ENCODE measurements around the gene XYLT2. TPM values are rescaled to one million over a fixed set of nuclear protein-coding genes. Genes with fewer than 3 reads are reported as not detected.
A peak's percentile ranks its signal among the peaks of the same experiment; 100 is the strongest.

XYLT2 gene
- total and polyA plus RNA-seq, 2 of the 13 experiments (the other 11 are each of a cell fraction or from before 2014, with no cell fraction given): 17.0 to 22.1 TPM

DNA sequence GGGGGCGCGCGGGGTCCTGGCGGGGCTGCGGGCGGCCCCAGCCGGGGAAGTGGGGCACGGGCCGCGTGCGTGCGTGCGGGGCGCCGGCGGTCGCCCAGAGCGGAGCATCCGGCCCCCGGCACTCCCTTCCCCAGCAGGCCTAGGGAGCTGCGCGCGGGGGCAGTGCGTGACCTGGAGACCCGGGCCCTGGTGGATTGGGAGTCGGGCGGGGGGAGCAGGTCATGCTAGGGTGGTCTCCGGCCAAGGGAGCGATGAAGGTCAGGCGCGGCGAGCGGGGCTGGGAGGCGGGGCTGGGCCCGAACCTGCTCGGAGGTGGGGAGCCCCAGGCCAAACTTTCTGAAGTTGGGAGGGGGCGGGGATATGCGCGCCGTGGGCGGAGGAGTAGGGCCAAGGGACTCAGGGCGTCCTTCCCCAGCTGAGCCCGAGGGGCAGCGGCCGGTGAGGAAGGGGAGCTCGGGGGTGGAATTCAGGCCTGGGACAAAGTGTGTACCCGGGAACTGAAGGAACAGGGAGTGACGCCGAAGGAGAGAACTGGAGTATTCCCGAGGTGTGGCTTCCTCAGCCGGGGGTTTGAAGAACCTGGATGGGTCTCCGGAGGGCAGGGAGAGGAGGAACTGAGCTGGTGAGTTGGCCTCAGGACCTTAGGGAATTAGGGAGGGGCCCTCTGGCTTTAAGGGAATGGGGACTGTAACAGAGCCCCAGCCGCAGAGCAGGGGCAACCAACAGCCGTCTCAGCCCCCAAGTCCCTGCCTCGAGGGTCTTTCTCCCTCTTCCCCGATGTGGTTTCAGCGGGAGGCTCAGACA is 589 bp downstream of the XYLT2 start (continued):
- TF ChIP-seq, protein P1, sequence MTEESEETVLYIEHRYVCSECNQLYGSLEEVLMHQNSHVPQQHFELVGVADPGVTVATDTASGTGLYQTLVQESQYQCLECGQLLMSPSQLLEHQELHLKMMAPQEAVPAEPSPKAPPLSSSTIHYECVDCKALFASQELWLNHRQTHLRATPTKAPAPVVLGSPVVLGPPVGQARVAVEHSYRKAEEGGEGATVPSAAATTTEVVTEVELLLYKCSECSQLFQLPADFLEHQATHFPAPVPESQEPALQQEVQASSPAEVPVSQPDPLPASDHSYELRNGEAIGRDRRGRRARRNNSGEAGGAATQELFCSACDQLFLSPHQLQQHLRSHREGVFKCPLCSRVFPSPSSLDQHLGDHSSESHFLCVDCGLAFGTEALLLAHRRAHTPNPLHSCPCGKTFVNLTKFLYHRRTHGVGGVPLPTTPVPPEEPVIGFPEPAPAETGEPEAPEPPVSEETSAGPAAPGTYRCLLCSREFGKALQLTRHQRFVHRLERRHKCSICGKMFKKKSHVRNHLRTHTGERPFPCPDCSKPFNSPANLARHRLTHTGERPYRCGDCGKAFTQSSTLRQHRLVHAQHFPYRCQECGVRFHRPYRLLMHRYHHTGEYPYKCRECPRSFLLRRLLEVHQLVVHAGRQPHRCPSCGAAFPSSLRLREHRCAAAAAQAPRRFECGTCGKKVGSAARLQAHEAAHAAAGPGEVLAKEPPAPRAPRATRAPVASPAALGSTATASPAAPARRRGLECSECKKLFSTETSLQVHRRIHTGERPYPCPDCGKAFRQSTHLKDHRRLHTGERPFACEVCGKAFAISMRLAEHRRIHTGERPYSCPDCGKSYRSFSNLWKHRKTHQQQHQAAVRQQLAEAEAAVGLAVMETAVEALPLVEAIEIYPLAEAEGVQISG (CRISPR knock-in tag; IDR thresholded peaks at IDR 0.05): no peak
- TF ChIP-seq STAT5B (CRISPR knock-in tag; IDR thresholded peaks at IDR 0.05) (0 out of 2 replicates have a peak, but pooled peaks have one; percentile 53), ARNTL (CRISPR knock-in tag; IDR thresholded peaks at IDR 0.05) (peak; percentile 58; the same call in 1 of the 2 replicates)

DNA sequence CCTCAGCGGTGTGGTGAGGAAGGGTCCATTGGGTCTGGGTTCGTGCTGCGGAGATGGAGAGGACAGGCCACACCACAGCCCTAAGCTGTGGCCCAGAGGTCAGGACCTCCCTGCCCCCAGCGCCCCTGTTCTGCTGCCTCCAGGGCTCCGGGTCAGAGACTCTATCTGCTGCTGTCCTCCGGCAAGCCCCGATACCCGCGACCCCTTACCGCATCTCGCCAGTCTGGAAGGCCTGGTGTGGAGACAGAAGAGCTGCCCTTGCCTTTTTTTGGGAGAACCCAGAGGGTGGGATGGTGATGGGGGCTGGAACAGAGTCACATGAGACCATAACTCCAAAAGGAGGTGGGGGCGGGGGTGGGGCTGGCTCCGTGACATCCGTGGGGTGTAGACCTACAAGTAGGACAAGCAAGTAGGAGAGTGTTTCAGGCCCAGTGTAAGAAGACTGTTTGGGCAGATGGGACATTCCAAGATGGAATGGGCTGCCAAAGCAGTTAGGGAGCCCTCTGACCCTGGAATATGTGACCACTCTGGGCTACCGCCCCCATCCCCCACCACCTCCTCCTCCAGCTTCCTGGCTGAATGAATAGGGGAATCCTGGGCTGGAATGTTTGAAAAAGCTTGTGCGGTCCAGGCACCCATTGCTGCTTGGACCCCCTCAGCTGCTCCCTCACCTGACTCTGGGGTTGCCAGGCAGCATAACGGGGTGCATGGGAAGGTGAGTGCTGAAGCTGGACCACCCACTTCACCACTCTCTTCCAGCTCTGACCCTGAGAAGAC is 1.4 kb downstream of the XYLT2 start:
- Histone ChIP-seq H3K9me3 (ENCODE audit: low read length) (no peaks in the 10 kb centered on the region), H3K79me2 (ENCODE audit: insufficient read depth, low read length) (peaks cover 12% of the 10 kb centered on the region), H3K27me3 (ENCODE audit: control insufficient read depth in 1 of 2, insufficient read depth in 2 of 2, low read length in 2 of 2) (peaks cover 4 to 18% of the 10 kb centered on the region in 2 experiments; a peak in 4 of 5 replicates), H3K4me3 (replicated peaks in 1 of 3; ENCODE audit: insufficient read depth in 1 of 3, low read depth in 2 of 3, low read length in 3 of 3) (peak overlapping the region; percentile 87 to 93 (median 88)), H3K27ac (ENCODE audit: extremely low read length, insufficient read depth, low read length) (no peak overlapping the region), H3K4me2 (ENCODE audit: low read depth, low read length) (peak overlapping the region; percentile 100), H3K36me3 (replicated peaks in 1 of 2; ENCODE audit: control insufficient read depth in 1 of 2, insufficient read depth in 2 of 2, low read length in 2 of 2) (no peaks in the 10 kb centered on the region), H3K4me1 (ENCODE audit: insufficient read depth, low read length) (peaks cover 28% of the 10 kb centered on the region), H4K20me1 (ENCODE audit: insufficient read depth, low read length) (no peaks in the 10 kb centered on the region), H2AFZ (ENCODE audit: low read length) (no peak overlapping the region), H3K9ac (ENCODE audit: insufficient read depth, low read depth, low read length) (peak overlapping the region; percentile 80)
- in situ Hi-C loops (cut with HindIII; ENCODE audit: extremely low pct_ligation_motif_present, low pct_unique_long_range_greater_than_20kb) (no loop called here), intact Hi-C loops (cut with micrococcal nuclease; ENCODE audit: unreplicated experiment) (no loop called here)
- FAIRE-seq (no peak), DNase-seq (ENCODE audit: low spot score) (no peak), ATAC-seq (peak; percentile 5)
- WGBS (ENCODE audit: low lambda C conversion rate): 83% methylated on average over 14 of the region's 17 CpGs
- no TSS peak for BruUV-seq (replicated peaks)
- CTCF ChIA-PET (ENCODE audit: low intra/inter-chr PET ratio, low total read pairs): no interaction called here
- POLR2A ChIA-PET: interaction anchor here (0.6 to 2.7 kb wide), 7 partner anchors 12 to 1438 kb away, joined by 3 to 12 read pairs (median 6); partner anchors contain the start of gene LRRC59
- TF ChIP-seq HNF4G (IDR thresholded peaks at IDR 0.05; ENCODE audit: borderline replicate concordance, low read depth, low read length) (no peak), HNF4G (CRISPR knock-in tag; IDR thresholded peaks at IDR 0.05; ENCODE audit: borderline replicate concordance, low read depth) (0 out of 2 replicates have a peak, but pooled peaks have one; percentile 27), AGO2 (optimal IDR thresholded peaks at IDR 0.05; ENCODE audit: low read depth, low read length) (peak; percentile 16), SRSF1 (optimal IDR thresholded peaks at IDR 0.05; ENCODE audit: low read depth, low read length) (peak; percentile 17), ZFP36 (IDR thresholded peaks at IDR 0.05; ENCODE audit: borderline replicate concordance, low read depth, low read length, partially characterized antibody) (no peak), ZSCAN20 (CRISPR knock-in tag; IDR thresholded peaks at IDR 0.05; ENCODE audit: borderline replicate concordance) (no peak), SNRNP70 (IDR thresholded peaks at IDR 0.05; ENCODE audit: low read depth, low read length) (no peak), MYC (CRISPR knock-in tag; IDR thresholded peaks at IDR 0.05; ENCODE audit: borderline replicate concordance) (no peak), NFE2 (CRISPR knock-in tag; IDR thresholded peaks at IDR 0.05) (no peak), GATA4 (IDR thresholded peaks at IDR 0.05; ENCODE audit: borderline replicate concordance, low read depth) (no peak), PHF5A (CRISPR knock-in tag; IDR thresholded peaks at IDR 0.05; ENCODE audit: low read depth, unreplicated experiment) (no peak), HOXD1 (CRISPR knock-in tag; IDR thresholded peaks at IDR 0.05) (no peak), KLF16 (CRISPR knock-in tag; IDR thresholded peaks at IDR 0.05) (no peak), HOXA9 (CRISPR knock-in tag; IDR thresholded peaks at IDR 0.05; ENCODE audit: borderline replicate concordance) (no peak)
- TF ChIP-seq, protein P2, sequence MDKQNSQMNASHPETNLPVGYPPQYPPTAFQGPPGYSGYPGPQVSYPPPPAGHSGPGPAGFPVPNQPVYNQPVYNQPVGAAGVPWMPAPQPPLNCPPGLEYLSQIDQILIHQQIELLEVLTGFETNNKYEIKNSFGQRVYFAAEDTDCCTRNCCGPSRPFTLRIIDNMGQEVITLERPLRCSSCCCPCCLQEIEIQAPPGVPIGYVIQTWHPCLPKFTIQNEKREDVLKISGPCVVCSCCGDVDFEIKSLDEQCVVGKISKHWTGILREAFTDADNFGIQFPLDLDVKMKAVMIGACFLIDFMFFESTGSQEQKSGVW (CRISPR knock-in tag; IDR thresholded peaks at IDR 0.05; ENCODE audit: borderline replicate concordance): no peak

All from HepG2 (cell line).